Central memory CD8-positive, alpha-beta T cell (primary cell): ENCODE results near the gene NAP1L4.

Source experiments
- ATAC-seq: fragments of 150-1000 bp; cut with Tn5 transposase; replicated peaks from 2 replicates; pipeline ENCODE4 v1.10.0; 2022; ENCODE audit warnings: mild to moderate bottlenecking, moderate FRiP score, moderate number of reproducible peaks; ENCODE audit not compliant: poor library complexity, severe bottlenecking; ENCODE audit errors: extremely low read depth
- DNase-seq, 2 donors: peaks; one replicate each; pipeline ENCODE4 v3.0.0; 2021; ENCODE audit warnings: low spot score in 2 of 2
- H3K27ac Mint-ChIP-seq: one replicate; pipeline ENCODE4 v1.8.0; 2022; ENCODE audit warnings: low read depth, mild to moderate bottlenecking, moderate library complexity, mixed read lengths
- H3K27me3 Mint-ChIP-seq: one replicate; pipeline ENCODE4 v1.8.0; 2022; ENCODE audit warnings: mixed read lengths
- H3K36me3 Mint-ChIP-seq: one replicate; pipeline ENCODE4 v1.8.0; 2022; ENCODE audit warnings: mild to moderate bottlenecking, moderate library complexity, mixed read lengths; ENCODE audit not compliant: insufficient read depth
- H3K4me1 Mint-ChIP-seq: one replicate; pipeline ENCODE4 v1.8.0; 2022; ENCODE audit warnings: mixed read lengths
- H3K4me3 Mint-ChIP-seq: one replicate; pipeline ENCODE4 v1.8.0; 2022; ENCODE audit warnings: mild to moderate bottlenecking, moderate library complexity, mixed read lengths
- H3K9me3 Mint-ChIP-seq: one replicate; pipeline ENCODE4 v1.8.0; 2022; ENCODE audit warnings: mixed read lengths

NAP1L4 gene

GRCh38 chr11:2996976-2997375 is 4.8 kb upstream of the NAP1L4 start:
- no peaks in the 10 kb centered on the region for H3K4me1 Mint-ChIP-seq
- ATAC-seq, result no peak

GRCh38 chr11:2995893-2996554 is 3.9 kb upstream of the NAP1L4 start:
- peaks cover 11% of the 10 kb centered on the region for H3K36me3 Mint-ChIP-seq
- H3K4me3 Mint-ChIP-seq, result no peak overlapping the region
- no peak overlapping the region for H3K27ac Mint-ChIP-seq
- H3K27me3 Mint-ChIP-seq, result no peaks in the 10 kb centered on the region
- H3K9me3 Mint-ChIP-seq, result no peaks in the 10 kb centered on the region
- DNase-seq (no peak), ATAC-seq (no peak)
- peaks cover 7% of the 10 kb centered on the region for H3K4me1 Mint-ChIP-seq

More at GRCh38 chr11:2996976-2997375, 4.8 kb upstream of the NAP1L4 start:
- Mint-ChIP-seq H3K36me3 (peaks cover 11% of the 10 kb centered on the region), H3K27me3 (no peaks in the 10 kb centered on the region), H3K9me3 (no peaks in the 10 kb centered on the region), H3K27ac (no peak overlapping the region), H3K4me3 (no peak overlapping the region)
- DNase-seq, result no peak

- DNase-seq (no peak), ATAC-seq (no peak)
- no peaks in the 10 kb centered on the region for H3K27me3 Mint-ChIP-seq
- H3K9me3 Mint-ChIP-seq, result no peaks in the 10 kb centered on the region
- H3K36me3 Mint-ChIP-seq, result peaks cover 13% of the 10 kb centered on the region
- H3K4me3 Mint-ChIP-seq, result no peak overlapping the region
- H3K27ac Mint-ChIP-seq, result no peak overlapping the region
- H3K4me1 Mint-ChIP-seq, result peaks cover 16% of the 10 kb centered on the region
These were observed 3.0 kb upstream of the NAP1L4 start for GRCh38 chr11:2995031-2995561.

- H3K27me3 Mint-ChIP-seq, result no peaks in the 10 kb centered on the region
- no peak overlapping the region for H3K4me3 Mint-ChIP-seq
These were observed 2.2 kb upstream of the NAP1L4 start for GRCh38 chr11:2994336-2994730.

GRCh38 chr11:2992997-2993325 is 832 bp upstream of the NAP1L4 start:
- Mint-ChIP-seq H3K9me3 (no peaks in the 10 kb centered on the region), H3K27me3 (no peaks in the 10 kb centered on the region), H3K27ac (peak overlapping the region; percentile 98), H3K4me1 (peaks cover 36% of the 10 kb centered on the region), H3K4me3 (peak overlapping the region; percentile 98), H3K36me3 (peaks cover 14% of the 10 kb centered on the region)
- ATAC-seq, result no peak
- DNase-seq, result no peak

More at GRCh38 chr11:2994336-2994730, 2.2 kb upstream of the NAP1L4 start:
- H3K27ac Mint-ChIP-seq, result no peak overlapping the region
- peaks cover 13% of the 10 kb centered on the region for H3K36me3 Mint-ChIP-seq
- H3K4me1 Mint-ChIP-seq, result peaks cover 22% of the 10 kb centered on the region
- no peak for ATAC-seq
- H3K9me3 Mint-ChIP-seq, result no peaks in the 10 kb centered on the region
- no peak for DNase-seq

GRCh38 chr11:2991452-2992233 is 486 bp downstream of the NAP1L4 start:
- Mint-ChIP-seq H3K4me3 (peak overlapping the region; percentile 98), H3K9me3 (no peaks in the 10 kb centered on the region), H3K36me3 (peaks cover 18% of the 10 kb centered on the region), H3K27me3 (no peaks in the 10 kb centered on the region), H3K27ac (peak overlapping the region; percentile 98), H3K4me1 (peaks cover 38% of the 10 kb centered on the region)
- no peak for DNase-seq
- peak; percentile 45 for ATAC-seq

GRCh38 chr11:2990617-2991451 is 1.3 kb downstream of the NAP1L4 start:
- H3K4me3 Mint-ChIP-seq, result peak overlapping the region; percentile 98
- H3K27me3 Mint-ChIP-seq, result no peaks in the 10 kb centered on the region
- peaks cover 38% of the 10 kb centered on the region for H3K4me1 Mint-ChIP-seq
- no peaks in the 10 kb centered on the region for H3K9me3 Mint-ChIP-seq
- peak overlapping the region; percentile 98 for H3K27ac Mint-ChIP-seq
- ATAC-seq (no peak), DNase-seq (no peak)
- peaks cover 16% of the 10 kb centered on the region for H3K36me3 Mint-ChIP-seq

- DNase-seq, result no peak
- Mint-ChIP-seq H3K4me3 (peak overlapping the region; percentile 98), H3K27ac (peak overlapping the region; percentile 63), H3K4me1 (peaks cover 41% of the 10 kb centered on the region), H3K27me3 (no peaks in the 10 kb centered on the region), H3K36me3 (peaks cover 21% of the 10 kb centered on the region), H3K9me3 (no peaks in the 10 kb centered on the region)
- ATAC-seq, result no peak
These were observed 2.6 kb downstream of the NAP1L4 start for GRCh38 chr11:2989551-2989950.

GRCh38 chr11:2989006-2989405 is 3.1 kb downstream of the NAP1L4 start:
- Mint-ChIP-seq H3K36me3 (peaks cover 25% of the 10 kb centered on the region), H3K9me3 (no peaks in the 10 kb centered on the region)

GRCh38 chr11:2987881-2988861 is 4.0 kb downstream of the NAP1L4 start:
- H3K9me3 Mint-ChIP-seq, result no peaks in the 10 kb centered on the region
- DNase-seq (no peak), ATAC-seq (no peak)
- H3K27me3 Mint-ChIP-seq, result no peaks in the 10 kb centered on the region
- peak overlapping the region; percentile 63 for H3K27ac Mint-ChIP-seq
- H3K36me3 Mint-ChIP-seq, result peaks cover 29% of the 10 kb centered on the region
- peaks cover 52% of the 10 kb centered on the region for H3K4me1 Mint-ChIP-seq
- H3K4me3 Mint-ChIP-seq, result peak overlapping the region; percentile 98

More at GRCh38 chr11:2989006-2989405, 3.1 kb downstream of the NAP1L4 start:
- Mint-ChIP-seq H3K27ac (peak overlapping the region; percentile 63), H3K4me3 (peak overlapping the region; percentile 98), H3K4me1 (peaks cover 44% of the 10 kb centered on the region), H3K27me3 (no peaks in the 10 kb centered on the region)
- no peak for DNase-seq
- ATAC-seq, result no peak

GRCh38 chr11:2983908-2984307 is 8.2 kb downstream of the NAP1L4 start:
- ATAC-seq, result no peak
- H3K27me3 Mint-ChIP-seq, result no peaks in the 10 kb centered on the region
- peak overlapping the region; percentile 52 for H3K27ac Mint-ChIP-seq
- DNase-seq, result no peak
- H3K9me3 Mint-ChIP-seq, result no peaks in the 10 kb centered on the region
- peaks cover 27% of the 10 kb centered on the region for H3K36me3 Mint-ChIP-seq
- H3K4me3 Mint-ChIP-seq, result peak overlapping the region; percentile 28
- H3K4me1 Mint-ChIP-seq, result peaks cover 43% of the 10 kb centered on the region
